ENCODE data around the gene IGFALS. TPM values are rescaled to one million over a fixed set of nuclear protein-coding genes. Genes with fewer than 3 reads are reported as not detected.

The IGFALS gene
- total RNA-seq, 1 experiment from 2014 or later, result not detected

- TF ChIP-seq CTCF (IDR thresholded peaks at IDR 0.05; ENCODE audit: unreplicated experiment), result no peak
- H3K9me3 Mint-ChIP-seq (ENCODE audit: low read depth, unreplicated experiment), result no peaks in the 10 kb centered on the region
Measured at GRCh38 chr16:1741553-1742165, 51.8 kb downstream of the IGFALS start.

GRCh38 chr16:1740781-1741490 is 52.6 kb downstream of the IGFALS start:
- H3K27ac Mint-ChIP-seq (ENCODE audit: unreplicated experiment), result no peak overlapping the region
- no peaks in the 10 kb centered on the region for H3K4me1 Mint-ChIP-seq (ENCODE audit: low read depth, unreplicated experiment)
- TF ChIP-seq CTCF (IDR thresholded peaks at IDR 0.05; ENCODE audit: unreplicated experiment), result no peak
- intact Hi-C loops (cut with micrococcal nuclease; ENCODE audit: unreplicated experiment), result no loop called here
- CTCF ChIA-PET, result no interaction called here
- no TSS peak for BruUV-seq (replicated peaks)
- no peak overlapping the region for H3K4me3 Mint-ChIP-seq (ENCODE audit: low read depth, unreplicated experiment)
- peaks cover 33% of the 10 kb centered on the region for H3K36me3 Mint-ChIP-seq (ENCODE audit: insufficient read depth, unreplicated experiment)
- H3K27me3 Mint-ChIP-seq (ENCODE audit: unreplicated experiment), result no peaks in the 10 kb centered on the region
- no peaks in the 10 kb centered on the region for H3K9me3 Mint-ChIP-seq (ENCODE audit: low read depth, unreplicated experiment)
- no peak for DNase-seq

More at GRCh38 chr16:1741553-1742165, 51.8 kb downstream of the IGFALS start:
- intact Hi-C loops (cut with micrococcal nuclease; ENCODE audit: unreplicated experiment), result no loop called here
- no peaks in the 10 kb centered on the region for H3K4me1 Mint-ChIP-seq (ENCODE audit: low read depth, unreplicated experiment)
- no peaks in the 10 kb centered on the region for H3K27me3 Mint-ChIP-seq (ENCODE audit: unreplicated experiment)
- no peak overlapping the region for H3K27ac Mint-ChIP-seq (ENCODE audit: unreplicated experiment)
- no peak for DNase-seq
- no peak overlapping the region for H3K4me3 Mint-ChIP-seq (ENCODE audit: low read depth, unreplicated experiment)
- CTCF ChIA-PET, result no interaction called here
- H3K36me3 Mint-ChIP-seq (ENCODE audit: insufficient read depth, unreplicated experiment), result peaks cover 33% of the 10 kb centered on the region
- BruUV-seq (replicated peaks), result no TSS peak

Other genes starting within 250 kb of the IGFALS start
- 29.2 and 29.8 TPM in 2 replicates for gene IFT140, start 181.6 kb downstream of the IGFALS start, total RNA-seq (2022)
- 29.7 and 33.1 TPM in 2 replicates for gene CRAMP1, start 181.3 kb downstream of the IGFALS start, total RNA-seq (2022)
- 167 and 185 TPM in 2 replicates for gene JPT2, start 115.4 kb downstream of the IGFALS start, total RNA-seq (2022)
- gene MAPK8IP3, start 87.5 kb downstream of the IGFALS start, total RNA-seq (2022), result 104 and 110 TPM in 2 replicates
- gene NME3, start 22.2 kb downstream of the IGFALS start, total RNA-seq (2022), result 64.3 and 73.1 TPM in 2 replicates
- gene EME2, start 20.9 kb downstream of the IGFALS start, total RNA-seq (2022), result 30.8 and 42.2 TPM in 2 replicates
- 128 and 135 TPM in 2 replicates for gene MRPS34, start 20.6 kb downstream of the IGFALS start, total RNA-seq (2022)
- 44.3 and 45.2 TPM in 2 replicates for gene SPSB3, start 11.1 kb downstream of the IGFALS start, total RNA-seq (2022)
- 91.8 and 98.1 TPM in 2 replicates for gene NUBP2, start 10.7 kb downstream of the IGFALS start, total RNA-seq (2022)
- 48.0 and 48.2 TPM in 2 replicates for gene HAGH, start 33.1 kb upstream of the IGFALS start, total RNA-seq (2022)
- gene FAHD1, start 33.5 kb upstream of the IGFALS start, total RNA-seq (2022), result 33.1 and 43.3 TPM in 2 replicates
- gene MEIOB, start 78.5 kb upstream of the IGFALS start, total RNA-seq (2022), result not detected in 2 replicates
- 0.29 TPM in 1 of 2 replicates, not detected in the other for gene HS3ST6, start 124.7 kb upstream of the IGFALS start, total RNA-seq (2022)
- 20.3 and 27.1 TPM in 2 replicates for gene MSRB1, start 149.5 kb upstream of the IGFALS start, total RNA-seq (2022)
- not detected in 2 replicates for gene RPL3L, start 161.0 kb upstream of the IGFALS start, total RNA-seq (2022)
- gene NDUFB10, start 165.8 kb upstream of the IGFALS start, total RNA-seq (2022), result 148 and 153 TPM in 2 replicates
- 2,674 and 2,950 TPM in 2 replicates for gene RPS2, start 171.1 kb upstream of the IGFALS start, total RNA-seq (2022)
- not detected in 2 replicates for gene RNF151, start 173.2 kb upstream of the IGFALS start, total RNA-seq (2022)
- gene TBL3, start 178.3 kb upstream of the IGFALS start, total RNA-seq (2022), result 62.0 and 71.1 TPM in 2 replicates
- 10.1 and 11.8 TPM in 2 replicates for gene NOXO1, start 187.8 kb upstream of the IGFALS start, total RNA-seq (2022)
- gene GFER, start 190.5 kb upstream of the IGFALS start, total RNA-seq (2022), result 40.8 and 43.5 TPM in 2 replicates
- 3.6 and 3.8 TPM in 2 replicates for gene SYNGR3, start 196.3 kb upstream of the IGFALS start, total RNA-seq (2022)
- 72.4 and 73.1 TPM in 2 replicates for gene ZNF598, start 216.1 kb upstream of the IGFALS start, total RNA-seq (2022)
- gene NPW, start 226.1 kb upstream of the IGFALS start, total RNA-seq (2022), result 1.5 and 4.2 TPM in 2 replicates
- 15.7 and 22.0 TPM in 2 replicates for gene NHERF2, start 233.2 kb upstream of the IGFALS start, total RNA-seq (2022)

Measured in Calu3 (cell line).